ENCODE results near the gene RHEBL1.

- TF ChIP-seq POLR2AphosphoS5 (IDR thresholded peaks at IDR 0.05): peak; percentile 70
- no peak for TF ChIP-seq CTCF (IDR thresholded peaks at IDR 0.05)
Measured at GRCh38 chr12:49055978-49056754, 13.6 kb downstream of the RHEBL1 start.

Data from prostate gland (tissue), 2 donors.